HG03064 (cell line): ENCODE measurements around the gene PADI3.

Experiments
- ATAC-seq: cut with Tn5 transposase; IDR thresholded peaks from one replicate; pipeline ENCODE4 v1.9.1; 2021; ENCODE audit warnings: low read depth; ENCODE audit not compliant: unreplicated experiment

The PADI3 gene

DNA sequence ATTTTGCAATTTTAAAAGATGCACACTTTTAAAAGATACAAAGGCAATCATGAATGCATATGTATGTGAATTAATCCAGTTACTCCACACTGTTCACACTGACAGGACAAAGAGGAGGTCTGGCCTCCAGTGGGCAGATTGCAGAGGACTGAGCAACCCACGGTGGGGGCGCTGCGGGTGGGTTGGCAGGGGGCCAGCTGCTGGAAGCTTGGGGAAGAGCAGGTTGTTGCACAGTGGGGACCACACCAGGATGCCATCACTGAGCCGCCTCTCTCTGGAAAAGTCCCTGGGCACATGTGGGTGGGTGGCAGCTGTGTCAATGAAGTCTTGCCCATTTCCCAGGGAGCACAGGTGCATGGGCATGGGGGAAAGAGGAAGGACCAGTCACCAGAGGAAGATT lies 46.4 kb downstream of the PADI3 start:
- ATAC-seq = no peak

DNA sequence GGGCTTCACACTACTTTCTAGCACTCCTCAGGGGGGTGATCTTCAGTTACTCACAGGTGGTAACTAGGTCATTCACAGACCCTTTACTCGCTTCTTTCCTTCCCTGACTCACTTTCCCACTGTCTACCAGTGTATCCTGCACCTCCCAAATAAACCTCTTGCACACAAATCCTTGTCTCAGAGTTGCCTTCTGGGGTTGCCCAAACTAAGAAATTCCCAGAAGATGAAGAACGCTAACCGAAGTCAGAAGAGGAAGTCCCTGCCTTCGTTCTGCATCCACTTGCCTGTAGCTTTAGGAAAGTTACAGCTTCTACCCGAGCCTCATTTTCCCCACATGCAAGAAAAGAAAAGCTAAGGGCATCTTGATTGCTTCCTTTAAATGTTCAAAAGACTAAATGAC lies 47.2 kb downstream of the PADI3 start:
- no peak for ATAC-seq

DNA sequence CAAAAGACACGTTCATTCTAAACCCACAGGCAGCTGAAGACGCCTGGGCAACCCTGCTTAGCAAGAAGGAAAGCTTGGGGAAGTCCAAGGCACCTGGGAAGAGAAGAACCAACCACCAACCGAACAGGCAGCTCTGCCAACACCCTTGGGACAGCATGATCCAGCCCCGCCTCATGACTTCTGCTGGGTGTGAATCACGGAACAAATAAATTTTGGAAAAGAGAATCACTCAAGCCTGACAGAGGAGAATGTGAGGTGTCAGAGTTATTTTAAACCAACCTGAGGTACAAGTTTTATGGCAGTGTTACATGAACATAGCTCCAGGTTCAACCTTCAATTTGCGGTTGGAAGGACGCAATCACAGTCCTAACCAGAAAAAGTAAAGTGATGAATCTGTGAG lies 49.1 kb downstream of the PADI3 start:
- no peak for ATAC-seq

DNA sequence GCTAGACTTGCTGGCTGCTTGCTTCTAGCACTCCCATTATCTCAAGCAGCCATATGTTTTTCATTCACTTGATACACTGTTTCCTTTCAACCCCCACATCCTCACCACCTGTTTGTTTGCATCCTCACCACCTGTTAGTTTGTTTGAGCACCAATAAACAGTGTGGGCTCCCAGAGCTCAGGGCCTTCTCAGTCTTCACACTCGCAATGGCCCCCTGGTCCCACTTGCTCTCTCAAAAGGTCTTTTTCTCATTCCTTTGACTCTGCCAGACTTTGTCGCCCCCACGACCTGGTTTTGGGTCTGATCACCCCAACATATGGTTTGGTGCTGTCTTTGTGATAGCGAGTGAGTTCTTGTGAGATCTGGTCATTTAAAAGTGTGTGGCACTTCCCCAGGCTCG lies 52.9 kb downstream of the PADI3 start:
- no peak for ATAC-seq

DNA sequence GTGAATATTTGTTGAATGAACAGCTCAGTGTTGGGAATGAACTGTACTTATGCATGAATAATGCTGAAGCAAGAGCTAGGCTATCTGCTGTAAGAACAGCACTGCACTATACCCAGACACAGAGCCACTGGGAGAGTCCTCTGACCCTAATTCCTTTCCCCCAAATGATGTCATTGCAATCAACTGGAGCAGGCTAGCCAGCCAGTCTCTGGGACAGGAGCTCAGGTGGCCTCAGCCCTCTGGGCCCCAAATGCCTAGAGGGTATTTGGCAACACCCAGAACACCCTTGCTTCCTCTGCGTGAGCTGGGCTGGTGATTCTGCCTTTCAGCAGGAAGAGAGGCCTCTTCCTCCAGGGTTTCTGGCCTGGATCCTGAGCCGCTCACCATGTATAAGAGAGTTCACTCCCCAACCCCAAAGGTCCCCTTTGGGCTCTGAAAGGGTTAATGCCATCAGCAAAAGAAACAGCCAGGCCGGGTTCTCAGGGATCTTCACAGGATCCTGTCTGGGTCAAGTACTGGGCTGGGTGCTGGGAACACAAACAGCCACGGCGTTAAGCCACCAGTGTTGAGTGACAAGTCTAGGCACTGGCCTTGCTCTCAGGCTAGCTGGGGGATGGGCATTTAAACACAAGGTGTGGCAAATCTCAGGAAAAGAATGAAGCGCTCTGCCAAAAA lies 55.4 kb downstream of the PADI3 start:
- no peak for ATAC-seq

DNA sequence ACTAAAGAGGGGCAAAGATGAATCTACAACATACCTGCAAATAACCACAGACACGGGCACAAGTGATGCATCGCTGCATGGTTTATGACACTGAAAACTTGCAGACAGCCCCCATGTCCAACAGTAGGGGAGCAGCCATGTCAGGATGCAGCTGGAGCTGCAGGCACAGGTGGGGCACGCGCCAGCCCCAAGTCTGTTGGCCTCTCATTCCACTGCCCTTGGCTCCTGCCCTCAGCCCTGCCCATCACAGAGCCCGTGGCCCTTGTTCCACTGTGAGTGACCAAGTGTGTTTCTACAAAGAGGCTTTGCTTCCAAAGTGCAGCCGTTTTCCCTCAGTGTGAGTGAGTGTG lies 55.9 kb downstream of the PADI3 start:
- no peak for ATAC-seq

DNA sequence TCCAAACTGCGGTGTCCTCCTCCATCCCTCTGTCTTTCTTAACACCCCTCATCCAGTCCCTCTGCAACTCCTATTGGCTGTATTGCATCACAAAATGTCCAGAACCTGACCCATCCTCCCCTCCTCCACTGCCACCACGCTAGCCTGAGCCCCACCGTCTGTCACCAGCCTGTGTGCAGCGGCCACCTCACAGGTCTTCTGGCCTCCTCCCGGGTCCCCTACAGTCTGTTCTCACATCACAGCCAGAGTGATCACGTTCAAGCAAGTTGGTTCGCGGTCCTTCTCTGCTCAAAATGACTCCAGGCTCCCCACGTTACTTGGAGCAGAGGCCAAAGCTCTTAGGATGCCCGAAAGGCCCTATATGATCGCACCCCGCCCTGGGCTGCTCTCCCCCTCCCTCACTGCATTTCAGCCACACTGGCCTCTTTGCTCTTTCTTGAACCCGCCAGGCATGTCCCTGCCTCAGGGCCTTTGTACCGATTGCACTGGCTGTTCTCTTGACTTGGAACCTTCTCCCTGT lies 56.7 kb downstream of the PADI3 start:
- no peak for ATAC-seq

DNA sequence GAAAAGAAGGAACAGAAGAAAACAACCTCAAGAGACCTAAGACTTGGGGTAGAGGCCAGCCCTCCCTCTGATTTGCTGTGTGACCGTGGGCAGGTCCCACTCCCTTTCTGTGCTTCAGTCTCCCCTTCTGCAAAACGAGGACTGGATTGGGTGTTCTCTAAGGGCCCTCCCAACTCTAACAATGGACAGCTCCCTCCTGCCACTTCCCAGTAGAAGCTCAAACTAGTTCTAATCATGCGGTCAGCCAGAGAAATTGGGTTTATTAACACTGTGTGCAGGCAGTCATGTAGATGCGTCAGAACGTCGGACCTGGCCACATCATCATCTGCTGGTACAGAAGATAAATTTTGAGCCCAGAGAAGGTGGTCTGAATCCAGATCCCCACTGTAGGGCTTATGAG lies 57.5 kb downstream of the PADI3 start:
- no peak for ATAC-seq

DNA sequence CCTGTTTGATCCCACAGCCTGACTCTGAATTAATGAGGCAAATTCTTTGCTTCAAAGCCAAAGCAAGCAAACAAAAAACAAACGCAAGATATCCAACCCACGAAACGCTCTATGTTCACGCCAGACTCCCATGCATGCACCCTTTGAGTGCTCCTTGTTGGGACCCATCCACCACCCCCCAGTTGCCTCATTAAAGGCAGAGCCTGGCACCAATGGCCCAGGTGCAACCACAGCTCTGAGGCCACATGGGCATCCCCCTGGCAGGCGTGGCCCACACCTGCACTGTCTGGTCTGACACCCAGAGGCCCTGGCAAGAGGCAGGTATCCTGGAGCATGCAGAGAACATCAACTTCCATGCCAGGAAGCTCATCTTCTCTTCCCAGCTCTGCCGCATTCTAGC lies 58.0 kb downstream of the PADI3 start:
- ATAC-seq = no peak

DNA sequence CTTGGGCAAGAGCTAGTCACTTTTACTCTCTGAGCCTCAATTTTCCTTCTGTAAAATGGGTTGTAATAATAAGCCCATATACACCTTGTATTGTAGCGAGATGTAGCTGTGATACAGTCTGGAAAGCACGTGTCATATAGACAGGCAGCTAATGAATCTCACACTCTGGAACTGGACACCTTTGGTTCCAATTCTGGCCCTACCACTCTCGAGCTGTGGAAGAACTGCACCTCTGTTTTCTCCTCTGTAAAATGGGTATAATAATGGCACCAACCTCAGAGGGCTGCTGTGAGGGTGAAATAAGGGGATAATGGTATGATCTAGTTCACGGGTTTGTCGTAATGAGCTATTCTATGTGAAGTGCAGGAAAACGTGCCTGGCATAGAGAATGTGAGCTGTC lies 58.4 kb downstream of the PADI3 start:
- ATAC-seq = no peak

DNA sequence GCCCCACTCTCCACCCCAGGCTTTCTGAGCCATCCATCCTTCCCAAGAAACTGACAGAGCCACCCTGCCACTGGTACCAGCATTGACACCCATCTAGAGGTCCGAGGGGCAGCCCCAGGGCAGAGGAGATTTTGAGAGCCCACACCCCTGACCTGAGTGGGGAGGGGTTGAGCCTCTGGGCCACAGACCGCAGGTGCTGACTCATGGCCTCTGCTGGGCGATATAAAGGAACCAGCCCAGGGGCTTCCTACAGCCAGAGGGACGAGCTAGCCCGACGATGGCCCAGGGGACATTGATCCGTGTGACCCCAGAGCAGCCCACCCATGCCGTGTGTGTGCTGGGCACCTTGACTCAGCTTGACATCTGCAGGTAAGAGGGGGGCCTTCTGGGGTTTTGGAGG lies 59.0 kb downstream of the PADI3 start, which contains the start of gene PADI4:
Gene PADI4 (plus strand): TSS at position 252 of the 400 bp plus-strand sequence. CDS start 26 bp downstream, at position 278.
- ATAC-seq = no peak

DNA sequence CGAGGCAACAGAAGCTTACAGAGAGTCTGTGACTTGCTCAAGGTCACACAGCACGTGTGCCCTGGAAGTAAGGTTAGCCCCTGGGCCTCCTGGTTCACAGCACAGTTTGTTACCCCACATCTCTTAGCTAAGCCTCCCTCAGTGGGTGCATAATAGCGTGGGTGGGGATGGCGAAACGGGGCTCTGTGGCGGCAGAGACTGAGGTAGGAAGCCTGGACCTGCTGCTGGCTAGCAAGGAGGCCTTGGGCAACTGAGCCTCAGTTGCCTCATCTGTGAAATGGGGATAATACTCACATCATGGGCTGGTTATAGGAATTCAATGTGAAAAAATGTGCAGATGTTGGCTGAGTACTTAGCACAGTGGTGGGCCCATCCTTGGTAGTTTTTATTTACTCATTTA lies 59.7 kb downstream of the PADI3 start:
- no peak for ATAC-seq

DNA sequence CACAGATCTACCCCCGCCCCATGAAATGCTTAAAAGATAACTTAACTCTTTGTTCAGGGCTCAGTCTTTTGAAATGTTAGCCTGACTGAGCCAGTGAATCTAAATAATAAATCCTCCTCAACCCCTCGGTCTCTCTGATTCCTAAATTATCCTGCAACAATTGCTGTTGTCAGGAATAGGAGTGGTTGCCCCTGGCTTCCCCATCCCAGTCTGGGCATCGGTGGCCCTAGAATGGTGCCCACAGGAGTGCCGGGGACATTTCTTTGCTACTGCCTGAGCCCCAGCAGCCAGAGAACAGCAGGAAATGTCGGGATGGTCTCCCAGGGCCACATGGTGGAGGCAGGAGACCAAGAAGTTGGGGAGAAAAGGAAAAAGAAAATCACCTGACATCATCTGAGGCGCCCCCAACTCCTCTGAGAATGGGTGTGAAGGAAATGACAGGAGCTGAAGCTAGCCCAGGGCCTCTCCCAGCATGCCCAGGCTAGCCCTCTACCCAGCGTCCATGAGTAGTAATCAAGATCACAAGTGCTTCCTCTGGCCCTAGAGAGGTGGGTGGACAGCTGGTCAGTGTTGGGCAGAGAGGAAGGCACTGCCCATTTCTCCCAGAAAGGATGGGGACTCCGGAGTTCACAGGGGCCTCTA lies 60.6 kb downstream of the PADI3 start:
- no peak for ATAC-seq

DNA sequence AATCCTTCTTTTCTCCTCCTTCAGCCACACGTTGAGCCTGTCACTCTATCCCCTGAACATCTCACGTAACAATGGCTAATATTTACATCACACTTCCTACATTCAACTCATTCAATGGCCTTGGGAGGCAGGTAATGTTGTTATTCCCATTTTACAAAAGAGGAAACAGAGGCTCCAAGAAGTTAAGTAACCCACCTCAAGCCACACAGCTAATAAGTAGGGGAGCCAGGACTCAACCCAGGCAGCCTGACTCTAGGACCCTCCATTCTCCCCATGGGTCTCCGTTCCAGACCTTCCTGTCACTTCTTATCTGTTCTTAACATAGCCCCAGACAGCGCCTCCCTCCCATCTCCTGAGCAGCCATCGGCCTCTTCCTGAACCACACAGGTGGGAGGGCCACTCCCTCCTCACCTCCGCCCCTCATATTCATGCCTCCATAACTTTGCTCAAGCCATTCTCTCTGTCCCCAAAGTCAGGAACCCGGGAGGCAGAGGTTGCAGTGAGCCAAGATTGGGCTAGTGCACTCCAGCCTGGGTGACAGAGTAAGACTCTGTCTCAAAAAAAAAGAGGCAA lies 61.3 kb downstream of the PADI3 start:
- ATAC-seq = no peak

DNA sequence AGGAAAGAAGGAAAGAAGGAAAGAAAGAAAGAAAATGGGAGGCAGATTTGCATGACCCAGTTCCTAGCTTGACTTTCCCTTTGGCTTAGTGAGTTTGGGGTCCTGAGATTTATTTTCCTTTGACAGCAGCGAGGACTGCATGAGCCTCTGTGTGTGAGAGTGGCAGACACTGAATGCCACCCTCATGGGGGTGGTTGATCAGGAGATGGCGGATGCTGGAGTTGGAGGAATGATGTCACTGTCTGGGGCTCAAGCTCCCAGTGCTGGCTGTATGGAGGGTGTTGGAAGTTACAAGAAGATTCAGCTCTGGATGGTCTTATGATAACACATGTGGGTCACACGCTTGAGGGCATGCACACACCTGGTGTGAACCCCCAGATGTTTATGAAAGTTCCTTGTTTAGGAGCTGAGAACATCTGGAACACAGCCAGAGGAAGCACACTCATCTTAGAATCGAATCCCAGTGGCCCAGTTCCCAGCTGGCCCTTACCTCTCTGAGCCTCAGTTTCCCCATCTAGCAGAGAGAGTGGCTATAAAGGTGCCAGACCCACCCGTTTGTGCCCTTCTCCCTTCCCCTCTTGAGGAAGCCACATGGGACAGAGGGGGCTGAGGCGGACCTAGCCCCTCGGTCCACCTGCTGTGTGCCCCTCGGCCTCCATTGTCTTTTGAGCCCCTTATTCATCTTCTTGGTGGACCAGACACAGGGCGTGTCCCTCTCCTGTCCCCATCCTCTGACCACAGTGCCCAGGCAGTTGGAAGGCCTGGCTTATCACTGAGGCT lies 64.8 kb downstream of the PADI3 start:
- no peak for ATAC-seq

DNA sequence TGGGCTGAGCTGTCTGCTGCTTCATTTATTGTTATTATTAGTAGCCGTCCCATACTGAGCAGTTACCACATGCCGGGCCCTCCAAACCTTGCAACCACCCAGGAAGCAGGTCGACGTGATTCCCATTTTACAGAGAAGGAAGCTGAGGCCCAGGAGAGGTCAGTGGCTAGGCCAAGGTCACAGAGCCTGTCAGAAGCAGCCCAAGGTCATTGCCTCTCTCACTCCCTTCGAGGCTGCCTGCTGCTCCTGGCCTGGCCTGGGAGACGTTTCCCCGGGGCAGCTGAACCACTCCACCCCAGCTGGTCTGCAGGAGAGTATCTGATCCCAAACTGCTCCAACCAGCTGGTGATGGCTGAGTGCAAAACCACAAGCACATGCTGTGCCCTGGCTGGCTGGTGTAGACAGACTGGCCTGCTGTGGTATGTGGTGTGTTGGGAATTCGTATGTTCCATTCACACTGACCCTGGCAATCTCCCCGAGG lies 65.6 kb downstream of the PADI3 start:
- no peak for ATAC-seq

DNA sequence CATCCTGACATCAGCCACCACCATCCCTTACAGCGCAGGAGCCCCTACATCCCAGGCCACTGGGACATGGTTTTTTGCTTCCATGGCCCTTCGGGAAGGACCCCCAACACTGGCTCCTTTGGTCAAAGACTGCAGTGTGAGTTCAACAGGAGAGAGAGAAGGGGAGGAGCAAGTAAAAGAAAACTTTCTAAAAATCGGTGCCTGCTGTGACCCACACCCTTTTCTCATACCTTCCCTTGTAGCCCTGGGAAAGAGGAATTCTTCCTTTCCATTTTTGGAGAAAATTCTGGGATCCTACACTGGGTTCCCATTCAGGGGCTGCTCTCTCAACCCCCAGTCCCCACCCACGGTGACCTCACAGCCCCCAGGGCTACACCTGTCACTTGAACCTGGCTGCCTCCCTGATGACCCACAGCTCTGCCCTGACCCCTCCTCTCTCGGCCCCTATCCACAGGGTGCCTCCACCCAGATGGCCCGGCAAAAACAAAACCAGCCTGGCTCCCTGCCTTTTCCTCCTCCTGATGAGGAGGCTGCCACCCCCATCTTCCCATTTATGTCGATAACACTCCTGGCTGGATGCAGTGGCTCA lies 66.7 kb downstream of the PADI3 start:
- no peak for ATAC-seq

DNA sequence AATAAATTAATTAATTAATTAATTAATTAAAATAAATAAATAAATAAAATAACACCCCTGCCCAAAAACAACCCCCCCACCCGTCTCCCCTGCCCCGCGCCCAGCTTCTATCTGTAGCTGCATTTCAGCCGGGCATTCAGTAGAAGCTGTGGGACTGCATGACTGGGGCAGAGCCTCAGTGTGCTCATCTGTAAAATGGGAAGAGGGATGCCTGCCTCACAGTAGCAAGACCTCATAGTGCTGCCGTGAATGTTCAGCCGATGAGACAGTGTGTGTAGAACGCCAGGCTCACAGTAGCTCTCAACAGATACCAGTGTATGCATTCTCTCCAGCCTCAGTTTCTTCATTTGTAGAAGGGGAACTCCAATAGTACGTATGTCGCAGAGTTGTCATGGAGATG lies 67.8 kb downstream of the PADI3 start:
- ATAC-seq = no peak

DNA sequence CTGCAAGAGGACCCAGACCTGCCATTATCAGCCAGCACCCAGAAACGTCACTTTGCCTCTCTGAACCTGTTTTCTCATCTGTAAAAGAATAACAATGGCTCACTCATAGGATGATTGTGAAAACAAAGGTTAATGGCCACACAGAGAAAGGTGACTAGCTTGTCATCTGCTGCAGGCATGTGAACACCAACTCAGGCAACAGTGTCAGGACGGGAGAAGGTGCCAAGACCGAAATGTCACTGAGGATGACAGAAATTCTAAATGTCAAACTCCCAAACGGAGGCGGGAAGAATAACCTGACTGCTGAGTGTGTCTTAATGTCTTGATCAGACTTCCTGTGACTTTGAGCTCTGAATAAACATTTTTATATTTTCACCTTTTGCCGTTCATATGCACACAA lies 69.4 kb downstream of the PADI3 start:
- no peak for ATAC-seq

DNA sequence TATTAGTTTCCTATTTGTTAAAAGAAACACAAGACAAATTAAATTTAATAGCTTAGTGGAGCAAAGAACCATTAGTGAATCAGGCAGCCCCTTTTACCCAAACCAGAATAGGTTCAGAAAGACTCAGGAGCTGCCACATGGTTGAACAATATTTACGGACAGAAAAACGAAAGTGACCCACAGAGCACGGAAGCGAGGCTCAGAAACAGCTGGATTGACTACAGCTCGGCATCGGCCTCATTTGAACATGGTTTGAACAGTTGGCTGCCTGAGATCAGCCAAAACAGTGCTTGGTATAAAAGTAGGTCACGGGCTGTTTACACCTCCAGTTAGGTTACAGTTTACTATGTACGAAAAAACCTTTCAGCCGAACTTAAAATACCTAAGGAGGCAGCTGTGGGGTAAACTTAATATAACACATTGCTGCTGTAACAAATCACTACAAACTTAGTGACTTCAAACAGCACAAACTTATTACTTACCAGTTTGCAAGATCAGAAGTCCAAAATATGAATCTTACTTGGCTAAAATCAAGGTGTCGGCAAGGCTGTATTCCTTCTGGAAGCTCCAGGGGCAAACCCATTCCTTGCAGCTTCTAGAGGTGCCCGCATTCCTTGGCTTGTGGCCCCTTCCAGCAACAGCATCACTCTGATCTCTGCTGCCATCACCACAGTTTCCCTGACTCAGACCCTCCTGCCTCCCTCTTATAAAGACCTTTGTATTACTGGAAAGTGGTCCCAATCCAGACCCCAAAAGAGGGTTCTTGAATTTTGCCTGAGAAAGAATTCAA lies 70.9 kb downstream of the PADI3 start:
- ATAC-seq = no peak
